PFSK-1 (cell line): ENCODE data around the gene PRR14L.

Source experiments
- FOXP2 ChIP-seq: optimal IDR thresholded peaks from 2 replicates; pipeline ENCODE3; 2011; ENCODE audit warnings: borderline replicate concordance, control low read depth, inconsistent platforms; ENCODE audit not compliant: insufficient read depth; ENCODE audit errors: extremely low read length, extremely low read depth
- POLR2AphosphoS5 ChIP-seq: IDR thresholded peaks from 2 replicates; pipeline ENCODE4 v1.6.1; 2012; ENCODE audit warnings: low read depth, mild to moderate bottlenecking, control low read depth, low read length, moderate library complexity
- REST ChIP-seq, 2 experiments: IDR thresholded peaks; 2 replicates each; pipeline versions ENCODE4 v1.6.1 to v1.8.0; 2011 to 2012; ENCODE audit warnings: low read depth in 2 of 2, low read length in 2 of 2, control low read depth in 1 of 2, inconsistent platforms in 1 of 2, mild to moderate bottlenecking in 1 of 2, moderate library complexity in 1 of 2; ENCODE audit not compliant: insufficient read depth in 1 of 2
- SIN3A ChIP-seq: IDR thresholded peaks from 2 replicates; pipeline ENCODE4 v1.6.1; 2012; ENCODE audit warnings: mild to moderate bottlenecking, low read length, moderate library complexity, borderline replicate concordance; ENCODE audit not compliant: insufficient read depth
- TAF1 ChIP-seq: IDR thresholded peaks from 2 replicates; pipeline ENCODE4 v1.6.1; 2012; ENCODE audit warnings: low read length, control low read depth, borderline replicate concordance; ENCODE audit not compliant: insufficient read depth

The PRR14L gene

DNA sequence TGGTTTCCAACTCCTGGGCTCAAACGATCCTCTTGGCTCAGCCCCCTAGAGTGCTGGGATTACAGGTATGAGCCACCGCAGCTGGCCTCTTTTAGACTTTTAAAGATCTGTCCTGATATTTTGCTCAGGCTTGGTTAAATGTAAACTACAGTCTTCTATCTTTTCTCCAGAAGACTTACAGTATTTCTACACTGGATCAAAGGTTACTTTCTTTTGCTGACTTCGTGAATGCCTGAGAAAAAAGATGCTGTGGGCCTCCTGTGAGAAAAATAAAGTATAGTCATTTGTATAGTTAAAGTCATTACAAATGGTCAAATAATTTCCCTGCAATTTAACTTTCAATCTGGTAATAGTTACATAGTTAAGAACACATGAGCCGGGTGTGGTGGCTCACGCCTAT, 23.5 kb upstream of the PRR14L start:
- TF ChIP-seq REST (IDR thresholded peaks at IDR 0.05; ENCODE audit: insufficient read depth in 1 of 2, low read depth in 2 of 2, low read length in 2 of 2): no peak
- no peak for TF ChIP-seq TAF1
- TF ChIP-seq FOXP2: no peak
- no peak for TF ChIP-seq POLR2AphosphoS5
- TF ChIP-seq SIN3A: no peak

DNA sequence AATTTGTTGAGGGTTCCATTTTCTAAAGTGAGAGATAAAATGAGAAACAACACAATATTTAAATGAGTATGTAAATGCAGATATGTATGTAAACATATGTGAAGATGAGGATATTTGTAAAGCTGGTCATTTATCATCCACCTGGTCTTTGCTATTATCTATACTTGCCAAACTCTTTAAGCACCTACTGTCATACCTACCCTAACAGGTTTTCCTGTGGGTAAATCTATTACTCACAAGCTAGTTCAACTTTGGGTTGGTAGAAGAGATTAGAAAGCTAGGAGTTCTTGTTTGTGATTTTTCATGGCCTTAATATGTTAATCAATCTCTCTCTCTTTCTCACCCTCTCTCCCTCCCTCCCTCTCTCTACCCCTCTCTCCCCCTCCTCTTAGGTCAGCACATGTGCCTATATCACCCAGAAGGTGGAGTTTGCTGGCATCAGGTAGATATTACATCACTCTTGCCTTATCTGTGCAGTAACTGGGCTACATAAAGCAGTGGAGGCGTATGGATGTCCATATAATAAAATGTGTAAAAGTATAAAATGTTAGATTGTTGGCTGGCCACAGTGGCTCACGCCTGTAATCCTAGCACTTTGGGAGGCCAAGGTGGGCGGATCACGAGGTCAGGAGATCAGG, 18.6 kb upstream of the PRR14L start:
- TF ChIP-seq SIN3A: no peak
- no peak for TF ChIP-seq REST (IDR thresholded peaks at IDR 0.05; ENCODE audit: insufficient read depth in 1 of 2, low read depth in 2 of 2, low read length in 2 of 2)
- no peak for TF ChIP-seq TAF1
- no peak for TF ChIP-seq POLR2AphosphoS5
- no peak for TF ChIP-seq FOXP2

DNA sequence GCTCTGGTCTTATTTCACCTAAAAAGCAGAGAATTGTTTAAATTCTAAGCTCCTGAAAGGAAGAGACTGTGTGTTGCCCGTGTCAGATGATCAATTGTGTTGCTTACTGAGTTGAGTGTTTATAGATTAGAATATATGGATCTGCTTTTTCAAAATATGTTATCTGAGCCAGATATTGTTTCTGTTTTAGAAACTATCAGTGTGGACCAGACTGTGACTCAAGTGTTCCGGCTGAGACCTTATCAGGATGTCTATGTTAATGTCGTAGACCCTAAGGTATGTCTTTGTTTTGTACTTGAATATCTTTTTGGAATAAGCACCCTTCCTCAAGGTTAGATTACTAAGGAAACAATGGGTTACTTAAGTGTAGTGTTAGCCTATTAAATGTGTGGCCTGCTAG, 14.9 kb upstream of the PRR14L start:
- no peak for TF ChIP-seq POLR2AphosphoS5
- TF ChIP-seq SIN3A: no peak
- TF ChIP-seq TAF1: no peak
- TF ChIP-seq REST (IDR thresholded peaks at IDR 0.05; ENCODE audit: insufficient read depth in 1 of 2, low read depth in 2 of 2, low read length in 2 of 2): no peak
- no peak for TF ChIP-seq FOXP2

GRCh38 chr22:31757265-31757664, 7.3 kb upstream of the PRR14L start:
- TF ChIP-seq REST (IDR thresholded peaks at IDR 0.05; ENCODE audit: insufficient read depth in 1 of 2, low read depth in 2 of 2, low read length in 2 of 2): no peak

DNA sequence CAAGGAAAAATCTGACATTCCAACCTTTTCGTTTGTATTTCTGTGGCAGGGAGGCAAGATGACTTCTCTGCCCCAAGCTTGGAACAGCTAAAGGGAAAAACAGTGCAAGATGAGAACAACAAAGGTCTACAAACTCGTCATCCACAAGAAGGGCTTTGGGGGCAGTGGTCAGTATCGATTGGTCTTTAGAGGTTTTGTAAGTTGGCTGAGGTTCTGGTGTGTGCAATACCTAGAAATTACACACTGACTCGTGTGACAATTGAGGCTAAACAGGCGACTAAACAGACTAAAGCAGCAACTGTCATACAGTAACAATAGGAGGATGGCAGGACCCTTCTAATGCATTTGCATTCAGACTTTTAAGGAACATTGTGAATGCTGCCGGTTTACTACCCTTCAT, 4.9 kb upstream of the PRR14L start:
- no peak for TF ChIP-seq POLR2AphosphoS5
- no peak for TF ChIP-seq REST (IDR thresholded peaks at IDR 0.05; ENCODE audit: insufficient read depth in 1 of 2, low read depth in 2 of 2, low read length in 2 of 2)
- TF ChIP-seq TAF1: no peak
